IPS DF 6.9 (cell line): Measurements from ENCODE around the gene LAIR2.

ENCODE experiments used
- DNase-seq: peaks from one replicate; pipeline ENCODE4 v3.0.0-alpha.2; 2013; ENCODE audit warnings: low read depth, low spot score
- H3K27ac ChIP-seq: one replicate; pipeline ENCODE4 v1.5.1; 2013; ENCODE audit warnings: low read length, control low read depth
- H3K27me3 ChIP-seq: 2 replicates; pipeline ENCODE4 v1.6.1; 2013; ENCODE audit warnings: mild to moderate bottlenecking, low read length; ENCODE audit not compliant: control insufficient read depth, insufficient read depth
- H3K36me3 ChIP-seq: 2 replicates; pipeline ENCODE4 v1.6.1; 2013; ENCODE audit warnings: low read length; ENCODE audit not compliant: control insufficient read depth, insufficient read depth
- H3K4me1 ChIP-seq: 2 replicates; pipeline ENCODE4 v1.6.1; 2013; ENCODE audit warnings: low read length; ENCODE audit not compliant: control insufficient read depth, insufficient read depth
- H3K4me3 ChIP-seq: 2 replicates; pipeline ENCODE4 v1.5.1; 2013; ENCODE audit warnings: mild to moderate bottlenecking, low read length
- H3K9me3 ChIP-seq: 2 replicates; pipeline ENCODE4 v1.6.1; 2013; ENCODE audit warnings: low read length, inconsistent platforms; ENCODE audit not compliant: control insufficient read depth, insufficient read depth
- WGBS: extraction: QIAGEN DNeasy Blood & Tissue Kit; methylation state at CpG from one replicate; pipeline ENCODE4 v1.1.7; 2013; ENCODE audit warnings: mixed read lengths, missing lambda C conversion rate; ENCODE audit not compliant: insufficient read length, insufficient coverage; 5-methylcytosine and 5-hydroxymethylcytosine counted together

LAIR2 gene

DNA sequence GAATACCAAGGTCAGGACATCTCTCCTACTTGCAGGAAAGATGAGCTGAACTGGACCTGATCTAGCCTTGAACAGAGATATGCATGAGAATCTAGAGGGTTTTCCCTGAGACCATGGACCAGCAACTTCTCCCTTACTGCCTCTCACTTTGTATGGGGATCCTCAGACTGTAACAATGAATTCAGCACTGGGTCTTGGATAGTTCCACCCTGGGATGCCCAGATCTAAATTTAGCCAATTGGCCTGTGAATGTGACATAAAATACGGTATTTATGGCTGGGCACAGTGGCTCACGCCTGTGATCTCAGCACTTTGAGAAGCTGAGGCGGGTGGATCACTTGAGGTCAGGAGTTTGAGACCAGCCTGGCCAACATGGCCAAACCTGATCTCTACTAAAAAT lies 55.7 kb downstream of the LAIR2 start:
- no CpG with 5 or more reads among the region's 3 CpGs for WGBS
- Histone ChIP-seq H3K27me3 (no peaks in the 10 kb centered on the region), H3K4me3 (no peak overlapping the region), H3K4me1 (no peaks in the 10 kb centered on the region), H3K9me3 (peaks cover 7% of the 10 kb centered on the region), H3K27ac (no peak overlapping the region), H3K36me3 (no peaks in the 10 kb centered on the region)
- no peak for DNase-seq
